ENCODE results near the gene CR2. TPM values are rescaled to one million over a fixed set of nuclear protein-coding genes. Genes with fewer than 3 reads are reported as not detected.

The CR2 gene
- total RNA-seq, 1 donor from 2014 or later, result 0.81 TPM

DNA sequence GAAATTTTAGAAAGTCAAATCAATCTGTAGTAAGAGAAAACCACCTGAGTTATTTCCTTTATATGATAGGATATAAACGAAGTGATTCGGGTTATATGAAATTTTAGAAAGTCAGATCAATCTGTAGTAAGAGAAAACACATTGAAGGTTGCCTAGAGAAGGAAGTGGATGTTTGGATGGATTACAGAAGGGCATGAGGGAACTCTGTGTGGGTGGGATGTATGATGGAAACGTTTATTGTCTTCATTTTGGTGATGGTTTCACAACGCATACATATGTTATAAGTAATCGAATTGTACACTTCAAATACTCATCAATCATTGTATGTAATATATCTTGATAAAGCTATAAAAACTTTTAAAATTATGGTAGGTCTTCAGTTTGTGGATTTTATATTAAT lies 46.9 kb downstream of the CR2 start:
- no peak for DNase-seq (ENCODE audit: low read depth)
- TF ChIP-seq, protein P1, sequence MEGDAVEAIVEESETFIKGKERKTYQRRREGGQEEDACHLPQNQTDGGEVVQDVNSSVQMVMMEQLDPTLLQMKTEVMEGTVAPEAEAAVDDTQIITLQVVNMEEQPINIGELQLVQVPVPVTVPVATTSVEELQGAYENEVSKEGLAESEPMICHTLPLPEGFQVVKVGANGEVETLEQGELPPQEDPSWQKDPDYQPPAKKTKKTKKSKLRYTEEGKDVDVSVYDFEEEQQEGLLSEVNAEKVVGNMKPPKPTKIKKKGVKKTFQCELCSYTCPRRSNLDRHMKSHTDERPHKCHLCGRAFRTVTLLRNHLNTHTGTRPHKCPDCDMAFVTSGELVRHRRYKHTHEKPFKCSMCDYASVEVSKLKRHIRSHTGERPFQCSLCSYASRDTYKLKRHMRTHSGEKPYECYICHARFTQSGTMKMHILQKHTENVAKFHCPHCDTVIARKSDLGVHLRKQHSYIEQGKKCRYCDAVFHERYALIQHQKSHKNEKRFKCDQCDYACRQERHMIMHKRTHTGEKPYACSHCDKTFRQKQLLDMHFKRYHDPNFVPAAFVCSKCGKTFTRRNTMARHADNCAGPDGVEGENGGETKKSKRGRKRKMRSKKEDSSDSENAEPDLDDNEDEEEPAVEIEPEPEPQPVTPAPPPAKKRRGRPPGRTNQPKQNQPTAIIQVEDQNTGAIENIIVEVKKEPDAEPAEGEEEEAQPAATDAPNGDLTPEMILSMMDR (conservative IDR thresholded peaks at IDR 0.05; ENCODE audit: low read depth, low read length), result no peak
- no peak overlapping the region for H3K4me3 ChIP-seq (ENCODE audit: low read depth, low read length)

DNA sequence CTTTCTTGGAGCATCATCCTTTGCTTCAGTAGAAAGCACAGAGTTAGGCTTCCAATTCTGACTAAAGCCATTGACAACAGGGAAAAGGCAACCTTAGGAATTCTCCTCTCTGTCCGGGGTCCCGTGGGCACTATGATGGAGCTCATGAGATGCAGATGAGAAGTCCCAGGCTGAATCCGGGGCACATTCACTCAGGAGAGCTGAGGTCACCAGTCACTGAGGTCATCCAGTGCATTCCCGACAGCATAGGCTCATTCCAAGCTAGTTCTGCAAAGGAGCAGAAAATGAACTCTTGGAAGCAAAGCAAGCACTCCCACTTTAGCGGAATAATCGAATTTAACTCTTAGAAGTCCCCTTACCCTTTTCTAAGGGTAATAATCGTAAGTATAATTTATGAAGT lies 48.6 kb downstream of the CR2 start:
- TF ChIP-seq, protein P1 (conservative IDR thresholded peaks at IDR 0.05; ENCODE audit: low read depth, low read length), result no peak
- H3K4me3 ChIP-seq (ENCODE audit: low read depth, low read length), result no peak overlapping the region
- no peak for DNase-seq (ENCODE audit: low read depth)

DNA sequence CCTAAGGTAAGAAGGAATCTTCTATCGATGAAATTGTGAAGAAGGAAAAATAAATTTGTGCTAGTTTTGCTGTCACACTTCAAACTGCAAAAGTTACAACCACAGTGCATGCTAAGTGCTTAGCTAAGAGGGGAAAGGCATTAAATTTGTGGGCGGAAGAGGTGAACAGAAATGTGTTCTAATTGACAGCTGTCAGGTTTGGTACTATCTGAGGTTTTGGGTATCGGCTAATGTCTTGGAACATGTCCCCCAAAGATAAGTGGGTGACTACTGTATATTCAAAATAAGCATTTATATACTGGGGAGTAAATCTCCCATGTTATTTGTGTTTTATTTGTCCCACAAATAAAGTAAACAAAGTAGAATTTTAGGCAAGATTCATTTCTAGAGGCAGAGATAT lies 49.8 kb downstream of the CR2 start:
- DNase-seq (ENCODE audit: low read depth), result no peak
- TF ChIP-seq, protein P1 (conservative IDR thresholded peaks at IDR 0.05; ENCODE audit: low read depth, low read length), result no peak
- no peak overlapping the region for H3K4me3 ChIP-seq (ENCODE audit: low read depth, low read length)

DNA sequence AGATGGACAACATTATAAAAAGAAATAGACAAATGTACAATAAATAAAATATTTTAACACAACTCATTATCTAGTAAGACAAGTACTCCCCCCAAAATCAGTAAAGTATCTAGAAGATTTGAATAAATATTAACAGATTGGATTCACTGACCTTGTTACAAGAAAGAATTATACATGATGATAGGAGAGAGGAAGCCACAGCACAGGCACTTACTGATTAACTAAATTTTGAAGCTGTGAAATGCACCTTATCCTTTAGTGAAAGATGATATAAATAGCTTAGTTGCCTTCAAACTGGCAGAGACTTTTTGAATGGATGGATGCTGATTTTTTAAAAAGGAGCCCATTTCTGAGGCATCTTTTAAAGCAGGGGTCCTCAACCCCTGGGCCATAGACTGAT lies 50.3 kb downstream of the CR2 start:
- TF ChIP-seq, protein P1 (conservative IDR thresholded peaks at IDR 0.05; ENCODE audit: low read depth, low read length), result no peak
- no peak overlapping the region for H3K4me3 ChIP-seq (ENCODE audit: low read depth, low read length)
- no peak for DNase-seq (ENCODE audit: low read depth)

DNA sequence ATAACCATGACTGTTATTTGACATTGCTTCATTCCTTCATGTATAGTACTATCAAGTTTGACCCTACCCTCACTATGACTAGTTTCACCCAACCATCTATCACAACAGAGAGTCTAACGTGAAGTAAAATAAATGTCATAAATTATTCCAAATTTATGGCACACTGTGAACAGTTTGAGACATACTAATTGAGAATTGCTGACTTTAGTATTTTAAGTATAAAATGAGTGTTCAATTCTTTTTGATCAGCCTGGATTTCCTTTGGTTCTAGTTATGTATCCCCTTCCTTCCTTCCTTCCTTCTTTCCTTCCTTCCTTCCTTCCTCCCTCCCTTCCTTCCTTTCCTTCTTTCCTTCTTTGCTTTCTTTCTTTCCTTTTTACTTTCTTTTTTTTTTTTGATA lies 56.3 kb downstream of the CR2 start:
- H3K4me3 ChIP-seq (ENCODE audit: low read depth, low read length), result no peak overlapping the region
- DNase-seq (ENCODE audit: low read depth), result no peak
- TF ChIP-seq, protein P1 (conservative IDR thresholded peaks at IDR 0.05; ENCODE audit: low read depth, low read length), result no peak

DNA sequence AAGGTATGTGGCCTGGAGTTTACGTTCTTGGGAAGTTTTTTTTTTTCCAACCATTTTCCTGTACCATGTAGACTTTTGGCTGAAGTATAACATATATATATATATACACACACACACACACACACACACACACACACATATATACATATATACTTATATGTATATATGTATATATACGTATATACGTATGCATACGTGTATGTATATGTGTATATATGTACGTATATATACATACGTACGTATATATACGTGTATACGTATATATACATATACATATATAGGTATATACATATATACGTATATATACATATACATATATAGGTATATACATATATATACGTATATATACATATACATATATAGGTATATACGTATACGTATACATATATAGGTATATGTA lies 60.8 kb downstream of the CR2 start:
- no peak overlapping the region for H3K4me3 ChIP-seq (ENCODE audit: low read depth, low read length)
- TF ChIP-seq, protein P1 (conservative IDR thresholded peaks at IDR 0.05; ENCODE audit: low read depth, low read length), result no peak
- no peak for DNase-seq (ENCODE audit: low read depth)

DNA sequence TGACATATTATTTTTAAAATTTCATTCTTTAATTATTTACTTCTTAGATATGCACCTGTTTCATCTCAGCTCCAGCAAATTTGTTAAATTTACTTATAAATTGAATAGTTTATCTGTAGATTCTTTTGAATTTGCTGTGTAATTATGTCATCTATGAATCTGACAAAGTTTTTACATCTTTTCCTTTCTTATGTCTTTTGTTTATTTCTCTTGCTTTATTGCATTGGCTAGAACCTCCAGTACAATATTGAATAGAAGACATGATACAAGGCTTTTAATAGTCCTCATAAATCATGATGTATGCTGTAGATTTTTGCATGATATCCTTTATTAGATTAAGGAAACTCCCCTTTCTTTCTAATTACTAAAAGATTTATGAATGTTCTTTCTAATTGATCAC lies 62.6 kb downstream of the CR2 start:
- no peak overlapping the region for H3K4me3 ChIP-seq (ENCODE audit: low read depth, low read length)
- TF ChIP-seq, protein P1 (conservative IDR thresholded peaks at IDR 0.05; ENCODE audit: low read depth, low read length), result no peak
- DNase-seq (ENCODE audit: low read depth), result no peak

Data from epithelial cell of proximal tubule (primary cell).